Hepatocyte (in vitro differentiated cells): Measurements from ENCODE around the gene CAPN13. TPM values are rescaled to one million over a fixed set of nuclear protein-coding genes. Genes with fewer than 3 reads are reported as not detected.

Experiments used
- DNase-seq: peaks from one replicate; pipeline ENCODE4 v3.0.0-alpha.2; 2016; ENCODE audit warnings: low spot score
- H2AFZ ChIP-seq: fragments of 200-600 bp; sonication (generic); 2 replicates; pipeline ENCODE4 v1.6.0; 2016; ENCODE audit warnings: antibody characterized with exemption, mild to moderate bottlenecking
- H3K27ac ChIP-seq: fragments of 200-600 bp; sonication (generic); 2 replicates; pipeline ENCODE4 v1.5.1; 2016; ENCODE audit warnings: mild to moderate bottlenecking
- H3K27me3 ChIP-seq: fragments of 200-600 bp; sonication (generic); 2 replicates; pipeline ENCODE4 v1.6.1; 2016
- H3K36me3 ChIP-seq: fragments of 200-600 bp; sonication (generic); replicated peaks from 2 replicates; pipeline ENCODE4 v1.5.1; 2016; ENCODE audit warnings: low read depth; ENCODE audit not compliant: insufficient read depth
- H3K4me1 ChIP-seq: fragments of 200-600 bp; sonication (generic); 2 replicates; pipeline ENCODE4 v1.5.1; 2016; ENCODE audit warnings: mild to moderate bottlenecking, moderate library complexity; ENCODE audit not compliant: insufficient read depth
- H3K4me2 ChIP-seq: fragments of 200-600 bp; sonication (generic); 2 replicates; pipeline ENCODE4 v1.6.0; 2016
- H3K4me3 ChIP-seq: fragments of 200-600 bp; sonication (generic); 2 replicates; pipeline ENCODE4 v1.5.1; 2016; ENCODE audit warnings: mild to moderate bottlenecking
- H3K79me2 ChIP-seq: fragments of 200-600 bp; sonication (generic); 2 replicates; pipeline ENCODE4 v1.6.0; 2017; ENCODE audit warnings: mild to moderate bottlenecking
- H3K9me2 ChIP-seq: fragments of 200-600 bp; sonication (generic); replicated peaks from 2 replicates; pipeline ENCODE4 v1.6.0; 2017; ENCODE audit warnings: mild to moderate bottlenecking; ENCODE audit not compliant: insufficient read depth
- H3K9me3 ChIP-seq: fragments of 200-600 bp; sonication (generic); 2 replicates; pipeline ENCODE4 v1.5.1; 2016; ENCODE audit warnings: low read depth, mild to moderate bottlenecking
- H4K20me1 ChIP-seq: fragments of 200-600 bp; sonication (generic); 2 replicates; pipeline ENCODE4 v1.6.0; 2016; ENCODE audit warnings: mild to moderate bottlenecking; ENCODE audit not compliant: insufficient read depth, poor library complexity, severe bottlenecking
- EZH2 ChIP-seq: fragments of 200-600 bp; sonication (generic); IDR thresholded peaks from 2 replicates; pipeline ENCODE4 v1.6.1; 2016; ENCODE audit warnings: antibody characterized with exemption, mild to moderate bottlenecking, borderline replicate concordance
- EZH2phosphoT487 ChIP-seq: fragments of 200-600 bp; sonication (generic); IDR thresholded peaks from one replicate; pipeline ENCODE4 v1.6.1; 2018; ENCODE audit warnings: antibody characterized with exemption, mild to moderate bottlenecking, low read depth, moderate library complexity; ENCODE audit not compliant: unreplicated experiment, severe bottlenecking
- WGBS: methylation state at CpG from one replicate; pipeline ENCODE4 v1.1.6; 2016; ENCODE audit warnings: low lambda C conversion rate; ENCODE audit errors: missing lambda C conversion rate; 5-methylcytosine and 5-hydroxymethylcytosine counted together
- polyA plus RNA-seq: library from polyadenylated mRNA; unstranded; fragments of >200 nt; fragmentation: Nextera tagmentation; extraction: Ambion mirVana; gene quantifications from 2 replicates; pipeline ENCODE4 v1.2.1, GENCODE V29; 2016
- total RNA-seq: library from RNA; depleted of rRNA; stranded (reverse); fragments of >200 nt; gene quantifications from 2 replicates; pipeline ENCODE4 v1.2.3, GENCODE V29; 2014
- TF ChIP-seq, protein P1 (sequence below): fragments of 200-600 bp; sonication (generic); IDR thresholded peaks from 2 replicates; pipeline ENCODE4 v1.5.1; 2016; ENCODE audit warnings: antibody characterized with exemption, mild to moderate bottlenecking; ENCODE audit not compliant: poor library complexity

CAPN13 gene
- total and polyA plus RNA-seq, 2 experiments from 2014 or later, result 5.9 to 6.0 TPM

DNA sequence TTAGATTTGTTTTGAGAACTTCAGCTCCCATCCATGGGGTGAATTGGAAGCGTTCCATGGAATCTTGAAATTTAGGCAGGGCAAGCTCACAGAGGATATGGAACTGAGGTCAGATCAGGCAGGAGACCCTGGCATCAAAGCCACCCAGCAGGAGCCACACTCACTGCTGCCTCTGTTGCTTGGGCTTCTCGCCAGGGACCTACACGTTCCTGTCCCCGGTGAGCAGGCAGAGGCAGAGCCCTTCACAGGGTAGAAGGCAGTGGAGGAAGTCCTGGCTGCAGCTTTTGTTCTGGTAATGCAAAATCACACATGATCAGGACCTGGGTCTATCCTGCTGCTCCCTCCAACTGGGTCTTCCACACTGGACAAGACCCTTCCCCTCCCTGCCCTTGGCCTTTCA lies 42.1 kb downstream of the CAPN13 start:
- no peak for DNase-seq
- Histone ChIP-seq H3K9me3 (no peaks in the 10 kb centered on the region), H3K4me3 (no peak overlapping the region), H4K20me1 (no peaks in the 10 kb centered on the region), H3K36me3 (no peaks in the 10 kb centered on the region), H3K27me3 (no peaks in the 10 kb centered on the region), H3K4me1 (no peaks in the 10 kb centered on the region), H3K27ac (no peak overlapping the region), H3K4me2 (no peak overlapping the region), H3K79me2 (no peaks in the 10 kb centered on the region), H2AFZ (no peak overlapping the region), H3K9me2 (no peaks in the 10 kb centered on the region)
- TF ChIP-seq EZH2phosphoT487, result no peak
- TF ChIP-seq EZH2, result no peak
- TF ChIP-seq, protein P1, sequence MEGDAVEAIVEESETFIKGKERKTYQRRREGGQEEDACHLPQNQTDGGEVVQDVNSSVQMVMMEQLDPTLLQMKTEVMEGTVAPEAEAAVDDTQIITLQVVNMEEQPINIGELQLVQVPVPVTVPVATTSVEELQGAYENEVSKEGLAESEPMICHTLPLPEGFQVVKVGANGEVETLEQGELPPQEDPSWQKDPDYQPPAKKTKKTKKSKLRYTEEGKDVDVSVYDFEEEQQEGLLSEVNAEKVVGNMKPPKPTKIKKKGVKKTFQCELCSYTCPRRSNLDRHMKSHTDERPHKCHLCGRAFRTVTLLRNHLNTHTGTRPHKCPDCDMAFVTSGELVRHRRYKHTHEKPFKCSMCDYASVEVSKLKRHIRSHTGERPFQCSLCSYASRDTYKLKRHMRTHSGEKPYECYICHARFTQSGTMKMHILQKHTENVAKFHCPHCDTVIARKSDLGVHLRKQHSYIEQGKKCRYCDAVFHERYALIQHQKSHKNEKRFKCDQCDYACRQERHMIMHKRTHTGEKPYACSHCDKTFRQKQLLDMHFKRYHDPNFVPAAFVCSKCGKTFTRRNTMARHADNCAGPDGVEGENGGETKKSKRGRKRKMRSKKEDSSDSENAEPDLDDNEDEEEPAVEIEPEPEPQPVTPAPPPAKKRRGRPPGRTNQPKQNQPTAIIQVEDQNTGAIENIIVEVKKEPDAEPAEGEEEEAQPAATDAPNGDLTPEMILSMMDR, result no peak
- 88% methylated on average over 4 of the region's 4 CpGs for WGBS

DNA sequence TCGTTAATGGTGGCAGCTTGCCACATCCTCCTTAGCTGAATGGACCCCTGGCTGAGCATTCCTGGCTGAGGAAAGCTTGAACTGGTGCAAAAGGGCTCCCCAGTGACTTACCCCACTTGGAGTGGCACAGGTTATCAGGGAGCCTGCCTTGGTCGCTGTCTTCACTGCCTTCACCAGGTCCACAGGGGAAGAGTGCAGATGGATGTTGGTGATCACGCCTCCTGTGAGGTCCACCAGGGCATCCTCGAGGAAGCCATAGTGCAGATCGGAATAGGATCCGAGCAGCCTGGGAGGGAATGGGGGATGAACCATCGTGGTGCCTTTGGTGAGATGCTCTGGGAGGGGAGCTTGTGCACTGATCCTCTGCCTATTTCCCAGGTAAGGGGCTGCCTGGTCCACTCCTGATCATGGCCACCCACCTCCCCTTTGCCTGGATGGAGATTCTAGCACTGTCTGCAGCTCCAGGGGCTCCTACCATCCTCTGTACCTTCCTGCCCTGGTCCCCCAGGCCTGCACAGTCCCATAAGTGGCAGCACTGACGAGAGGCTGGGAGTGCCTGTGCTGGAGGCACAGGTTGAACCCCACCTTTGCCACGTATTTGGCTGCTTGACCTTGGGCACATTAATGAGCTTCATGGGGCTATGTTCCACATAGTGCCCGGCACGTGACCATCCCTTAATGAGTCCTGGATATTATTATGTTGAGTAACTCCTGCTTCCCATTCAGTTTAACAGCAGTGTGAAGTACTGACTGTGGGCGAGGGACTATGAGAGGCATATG lies 43.0 kb downstream of the CAPN13 start:
- 95% methylated on average over 12 of the region's 12 CpGs for WGBS
- no peak for DNase-seq

DNA sequence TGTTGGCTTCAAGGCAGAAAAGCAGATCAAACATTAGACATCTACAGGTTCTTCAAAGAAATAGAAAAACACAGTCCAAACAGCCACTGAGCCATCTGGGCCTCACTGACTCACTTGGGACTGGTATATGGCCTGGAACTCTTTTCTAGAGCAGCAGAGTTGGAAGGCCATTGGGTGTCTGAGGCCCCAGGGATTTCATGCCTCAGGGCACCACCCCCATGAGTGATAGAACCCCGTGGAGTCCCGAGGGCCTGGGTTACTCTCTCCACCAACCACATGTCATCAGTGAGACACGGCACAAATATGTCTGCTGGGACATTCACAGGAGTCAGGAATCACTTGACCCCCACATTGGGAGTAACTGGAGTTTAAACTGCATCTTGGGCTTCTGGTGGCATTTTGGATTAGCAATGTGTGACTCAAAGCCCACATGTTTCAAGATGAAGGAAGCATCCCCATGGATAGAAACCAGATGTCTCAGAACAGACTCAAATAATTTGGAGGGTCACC lies 44.0 kb downstream of the CAPN13 start:
- Histone ChIP-seq H3K4me3 (no peak overlapping the region), H2AFZ (no peak overlapping the region), H3K27me3 (no peaks in the 10 kb centered on the region), H3K4me2 (no peak overlapping the region), H3K79me2 (no peaks in the 10 kb centered on the region), H3K9me2 (no peaks in the 10 kb centered on the region), H4K20me1 (no peaks in the 10 kb centered on the region), H3K36me3 (no peaks in the 10 kb centered on the region), H3K27ac (no peak overlapping the region), H3K4me1 (no peaks in the 10 kb centered on the region), H3K9me3 (no peaks in the 10 kb centered on the region)
- WGBS, result 90% methylated on average over 3 of the region's 3 CpGs
- no peak for TF ChIP-seq EZH2phosphoT487
- TF ChIP-seq, protein P1, result no peak
- TF ChIP-seq EZH2, result no peak
- no peak for DNase-seq

More for the DNA sequence above, 43.0 kb downstream of the CAPN13 start:
- H3K27me3 ChIP-seq, result no peaks in the 10 kb centered on the region
- H3K36me3 ChIP-seq, result no peaks in the 10 kb centered on the region
- no peaks in the 10 kb centered on the region for H4K20me1 ChIP-seq
- no peaks in the 10 kb centered on the region for H3K9me3 ChIP-seq
- no peaks in the 10 kb centered on the region for H3K4me1 ChIP-seq
- no peak overlapping the region for H3K4me2 ChIP-seq
- no peaks in the 10 kb centered on the region for H3K79me2 ChIP-seq
- H3K27ac ChIP-seq, result no peak overlapping the region
- H2AFZ ChIP-seq, result no peak overlapping the region
- TF ChIP-seq EZH2phosphoT487 (no peak), EZH2 (no peak)
- TF ChIP-seq, protein P1, result no peak
- H3K9me2 ChIP-seq, result no peaks in the 10 kb centered on the region
- H3K4me3 ChIP-seq, result no peak overlapping the region
